ENCODE data around the gene SYNE3. TPM values are rescaled to one million over a fixed set of nuclear protein-coding genes. Genes with fewer than 3 reads are reported as not detected.

The SYNE3 gene
- total RNA-seq, 1 donor from 2014 or later = 0.62 TPM

DNA sequence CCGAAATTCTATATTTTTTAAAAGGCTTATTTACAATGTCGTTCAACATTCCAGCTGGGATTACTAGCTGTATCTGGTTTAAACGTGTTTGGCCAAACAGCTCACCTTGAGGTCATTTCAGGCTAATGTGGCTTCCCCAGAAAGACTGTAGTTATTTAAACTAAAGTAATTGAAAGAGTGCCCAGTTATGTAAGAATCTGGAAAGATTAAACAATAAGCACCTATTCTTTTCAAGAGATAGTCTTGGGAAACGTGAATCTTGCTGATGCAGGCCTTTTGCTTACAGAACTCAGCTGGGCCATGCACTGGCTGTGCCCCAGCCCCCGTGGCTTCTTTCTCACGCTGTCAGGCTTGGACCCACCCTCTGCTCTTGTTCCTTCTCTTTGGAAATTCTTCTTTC is 42.8 kb upstream of the SYNE3 start:
- no peak for DNase-seq (ENCODE audit: low spot score)
- Mint-ChIP-seq H3K4me3 (ENCODE audit: unreplicated experiment) (no peak overlapping the region), H3K27ac (ENCODE audit: unreplicated experiment) (no peak overlapping the region), H3K36me3 (ENCODE audit: low read depth, unreplicated experiment) (no peaks in the 10 kb centered on the region), H3K27me3 (ENCODE audit: unreplicated experiment) (peaks cover 3% of the 10 kb centered on the region), H3K9me3 (ENCODE audit: unreplicated experiment) (no peaks in the 10 kb centered on the region), H3K4me1 (ENCODE audit: unreplicated experiment) (no peaks in the 10 kb centered on the region)
- TF ChIP-seq CTCF (IDR thresholded peaks at IDR 0.05; ENCODE audit: unreplicated experiment) = no peak

DNA sequence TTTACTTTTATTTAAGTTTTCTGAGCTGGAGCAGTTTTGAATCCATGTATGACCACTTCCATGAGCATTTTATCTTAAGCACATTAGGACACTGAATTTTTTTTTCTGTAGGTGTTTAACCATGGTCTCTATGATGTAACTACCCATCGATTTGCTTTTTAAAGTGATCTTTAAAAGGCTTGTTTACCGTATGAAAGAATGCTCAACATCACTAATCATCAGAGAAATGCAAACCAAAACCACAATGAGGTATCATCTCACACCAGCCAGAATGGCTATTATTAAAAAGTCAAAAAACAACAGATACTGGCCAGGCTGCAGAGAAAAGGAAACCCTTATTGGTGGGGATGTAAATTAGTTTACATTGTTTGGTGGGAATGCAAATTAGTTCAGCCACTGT is 41.4 kb upstream of the SYNE3 start:
- no peaks in the 10 kb centered on the region for H3K4me1 Mint-ChIP-seq (ENCODE audit: unreplicated experiment)
- peaks cover 5% of the 10 kb centered on the region for H3K27me3 Mint-ChIP-seq (ENCODE audit: unreplicated experiment)

DNA sequence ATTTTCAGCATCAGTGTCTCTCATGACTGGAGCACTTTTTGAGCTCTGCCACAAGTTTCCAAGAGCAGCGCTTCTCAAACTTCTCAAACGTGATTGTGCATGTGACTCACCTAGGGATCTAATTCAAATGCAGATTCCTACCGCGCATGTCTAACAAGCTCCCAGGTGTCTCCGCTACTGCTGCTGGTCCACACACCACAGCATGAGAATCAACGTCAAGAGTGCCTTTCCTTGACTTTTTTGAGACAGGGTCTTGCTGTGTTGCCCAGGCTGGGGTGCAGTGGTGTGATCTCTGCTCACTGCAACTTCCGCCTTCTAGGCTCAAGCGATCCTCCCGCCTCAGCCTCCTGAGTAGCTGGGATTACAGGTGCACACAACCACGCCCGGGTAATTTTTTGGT is 40.8 kb upstream of the SYNE3 start:
- Mint-ChIP-seq H3K9me3 (ENCODE audit: unreplicated experiment) (no peaks in the 10 kb centered on the region), H3K27ac (ENCODE audit: unreplicated experiment) (no peak overlapping the region), H3K36me3 (ENCODE audit: low read depth, unreplicated experiment) (no peaks in the 10 kb centered on the region), H3K4me3 (ENCODE audit: unreplicated experiment) (no peak overlapping the region), H3K4me1 (ENCODE audit: unreplicated experiment) (no peaks in the 10 kb centered on the region), H3K27me3 (ENCODE audit: unreplicated experiment) (peaks cover 5% of the 10 kb centered on the region)
- no peak for DNase-seq (ENCODE audit: low spot score)
- no peak for TF ChIP-seq CTCF (IDR thresholded peaks at IDR 0.05; ENCODE audit: unreplicated experiment)

More for the DNA sequence above, 41.4 kb upstream of the SYNE3 start:
- H3K4me3 Mint-ChIP-seq (ENCODE audit: unreplicated experiment) = no peak overlapping the region
- H3K27ac Mint-ChIP-seq (ENCODE audit: unreplicated experiment) = no peak overlapping the region
- TF ChIP-seq CTCF (IDR thresholded peaks at IDR 0.05; ENCODE audit: unreplicated experiment) = no peak
- no peaks in the 10 kb centered on the region for H3K36me3 Mint-ChIP-seq (ENCODE audit: low read depth, unreplicated experiment)
- no peaks in the 10 kb centered on the region for H3K9me3 Mint-ChIP-seq (ENCODE audit: unreplicated experiment)
- DNase-seq (ENCODE audit: low spot score) = no peak

DNA sequence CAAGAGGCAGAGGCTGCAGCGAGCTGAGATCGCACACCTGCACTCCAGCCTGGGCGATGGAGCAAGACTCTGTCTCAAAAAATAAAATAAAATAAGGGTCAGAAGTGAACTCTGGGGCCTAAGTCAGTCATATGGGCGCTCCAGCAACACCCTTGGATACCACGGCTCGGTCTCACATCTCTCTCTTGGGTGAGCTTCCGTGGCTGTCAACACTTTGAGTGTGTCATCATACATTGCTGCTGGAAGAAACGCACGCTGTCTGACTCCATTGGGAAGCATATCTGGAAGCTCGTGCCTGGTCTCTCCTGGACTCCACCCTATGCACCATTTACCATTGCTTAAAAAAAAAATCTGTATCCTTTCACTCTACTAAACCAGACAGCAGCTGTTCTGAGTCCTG is 38.6 kb upstream of the SYNE3 start:
- DNase-seq (ENCODE audit: low spot score) = no peak
- TF ChIP-seq CTCF (IDR thresholded peaks at IDR 0.05; ENCODE audit: unreplicated experiment) = no peak
- H3K36me3 Mint-ChIP-seq (ENCODE audit: low read depth, unreplicated experiment) = peaks cover 5% of the 10 kb centered on the region
- no peak overlapping the region for H3K4me3 Mint-ChIP-seq (ENCODE audit: unreplicated experiment)
- H3K27ac Mint-ChIP-seq (ENCODE audit: unreplicated experiment) = no peak overlapping the region
- H3K9me3 Mint-ChIP-seq (ENCODE audit: unreplicated experiment) = no peaks in the 10 kb centered on the region
- peaks cover 2% of the 10 kb centered on the region for H3K27me3 Mint-ChIP-seq (ENCODE audit: unreplicated experiment)
- H3K4me1 Mint-ChIP-seq (ENCODE audit: unreplicated experiment) = peaks cover 3% of the 10 kb centered on the region

DNA sequence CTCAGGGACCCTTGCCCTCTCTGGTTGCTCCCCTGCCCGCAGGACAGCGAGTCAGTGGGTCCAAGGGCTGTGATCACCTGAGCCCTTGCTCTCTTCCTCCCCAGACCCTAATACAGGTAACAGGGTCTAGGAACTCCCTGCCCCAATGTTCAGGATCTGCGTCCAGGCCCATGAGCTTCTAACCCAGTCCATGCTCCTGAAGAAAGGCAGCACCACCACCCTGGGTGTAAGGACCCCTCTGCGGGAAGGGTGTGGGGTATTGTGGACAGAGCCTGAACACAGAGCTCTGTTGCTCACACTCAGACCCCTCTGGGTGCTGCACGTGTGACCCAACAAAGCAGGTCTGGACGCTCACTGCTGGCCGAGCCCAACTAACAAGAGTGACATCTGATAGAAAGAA is 36.7 kb upstream of the SYNE3 start:
- Mint-ChIP-seq H3K4me1 (ENCODE audit: unreplicated experiment) (peaks cover 6% of the 10 kb centered on the region), H3K4me3 (ENCODE audit: unreplicated experiment) (no peak overlapping the region), H3K27me3 (ENCODE audit: unreplicated experiment) (peaks cover 6% of the 10 kb centered on the region), H3K9me3 (ENCODE audit: unreplicated experiment) (no peaks in the 10 kb centered on the region), H3K27ac (ENCODE audit: unreplicated experiment) (no peak overlapping the region), H3K36me3 (ENCODE audit: low read depth, unreplicated experiment) (peaks cover 5% of the 10 kb centered on the region)
- no peak for DNase-seq (ENCODE audit: low spot score)
- no peak for TF ChIP-seq CTCF (IDR thresholded peaks at IDR 0.05; ENCODE audit: unreplicated experiment)

Data from endothelial cell (in vitro differentiated cells).